ENCODE measurements around the gene LDLRAD2.
"Not testable (repeated sequence)": the region's sequence is repeated elsewhere in the genome, so short reads cannot be mapped to it uniquely, and the experiment has no call there.

LDLRAD2 gene

GRCh38 chr1:21826694-21827093 lies 14.6 kb downstream of the LDLRAD2 start:
- not testable (repeated sequence) for H3K27ac Mint-ChIP-seq; H3K36me3 Mint-ChIP-seq (ENCODE audit: low read depth); DNase-seq; H3K4me1 Mint-ChIP-seq (ENCODE audit: low read depth); H3K27me3 Mint-ChIP-seq; H3K4me3 Mint-ChIP-seq; H3K9me3 Mint-ChIP-seq

DNA sequence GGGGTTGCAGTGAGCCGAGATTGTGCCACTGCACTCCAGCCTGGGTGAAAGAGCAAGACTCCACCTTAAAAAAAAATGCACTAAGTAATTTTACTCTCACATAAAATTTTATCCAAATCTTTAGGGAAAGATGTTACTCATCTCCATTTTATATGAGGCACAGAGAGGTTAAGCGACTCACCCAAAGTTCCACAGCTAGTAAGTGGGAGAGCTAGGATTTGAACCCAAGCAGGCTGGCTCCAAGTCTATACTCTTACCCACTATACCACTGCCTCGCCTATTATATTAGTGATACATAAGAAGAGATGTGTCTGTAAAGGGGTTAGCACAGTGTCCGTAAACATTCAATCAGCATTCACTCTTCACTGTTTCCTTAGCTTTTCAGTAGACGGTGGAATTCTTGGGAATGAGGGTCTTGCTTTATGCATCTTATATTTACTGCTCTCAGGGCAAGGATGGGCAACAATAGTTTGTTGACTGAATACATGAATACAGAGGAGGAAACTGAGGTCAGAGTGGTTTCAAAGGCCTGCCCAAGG lies 15.1 kb downstream of the LDLRAD2 start:
- H3K27ac Mint-ChIP-seq, result no peak overlapping the region
- H3K9me3 Mint-ChIP-seq, result no peaks in the 10 kb centered on the region
- no peaks in the 10 kb centered on the region for H3K36me3 Mint-ChIP-seq (ENCODE audit: low read depth)
- H3K4me3 Mint-ChIP-seq, result no peak overlapping the region
- H3K4me1 Mint-ChIP-seq (ENCODE audit: low read depth), result no peaks in the 10 kb centered on the region
- DNase-seq, result no peak
- peaks cover 5% of the 10 kb centered on the region for H3K27me3 Mint-ChIP-seq

GRCh38 chr1:21828075-21828474 lies 16.0 kb downstream of the LDLRAD2 start:
- Mint-ChIP-seq H3K27ac (no peak overlapping the region), H3K4me1 (ENCODE audit: low read depth) (no peaks in the 10 kb centered on the region), H3K36me3 (ENCODE audit: low read depth) (no peaks in the 10 kb centered on the region), H3K4me3 (no peak overlapping the region), H3K27me3 (peaks cover 5% of the 10 kb centered on the region), H3K9me3 (no peaks in the 10 kb centered on the region)
- no peak for DNase-seq

- H3K4me3 Mint-ChIP-seq, result no peak overlapping the region
- peaks cover under 1% of the 10 kb centered on the region for H3K9me3 Mint-ChIP-seq
- peaks cover under 1% of the 10 kb centered on the region for H3K36me3 Mint-ChIP-seq (ENCODE audit: low read depth)
- H3K4me1 Mint-ChIP-seq (ENCODE audit: low read depth), result no peaks in the 10 kb centered on the region
- no peak for DNase-seq
- no peak overlapping the region for H3K27ac Mint-ChIP-seq
- peaks cover 3% of the 10 kb centered on the region for H3K27me3 Mint-ChIP-seq
These were observed 16.6 kb downstream of the LDLRAD2 start for GRCh38 chr1:21828506-21829210.

DNA sequence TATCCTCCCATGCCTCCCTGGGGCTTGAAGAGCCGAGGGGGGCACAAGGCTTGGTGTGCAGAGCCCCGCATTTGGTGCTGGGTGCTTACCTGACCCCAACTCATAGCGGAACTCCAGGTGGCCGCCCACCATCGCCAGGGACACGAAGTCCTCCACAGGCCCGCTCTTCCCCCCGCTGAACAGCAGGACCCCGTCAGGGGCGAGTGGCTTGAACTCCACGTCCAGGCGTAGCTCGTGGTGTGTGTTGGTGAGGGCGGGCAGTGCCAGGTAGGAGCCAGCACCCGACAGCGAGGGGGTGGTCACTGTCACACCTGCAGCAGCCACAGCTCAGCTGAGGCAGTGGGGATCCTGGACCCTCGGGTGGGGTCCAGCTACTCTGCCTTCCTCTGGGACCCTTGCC lies 17.2 kb downstream of the LDLRAD2 start:
- H3K4me3 Mint-ChIP-seq, result no peak overlapping the region
- no peak for DNase-seq

GRCh38 chr1:21830792-21831453 lies 18.9 kb downstream of the LDLRAD2 start:
- no peak for DNase-seq
- no peak overlapping the region for H3K27ac Mint-ChIP-seq
- peaks cover 11% of the 10 kb centered on the region for H3K36me3 Mint-ChIP-seq (ENCODE audit: low read depth)
- H3K4me3 Mint-ChIP-seq, result no peak overlapping the region
- H3K4me1 Mint-ChIP-seq (ENCODE audit: low read depth), result no peaks in the 10 kb centered on the region
- no peaks in the 10 kb centered on the region for H3K27me3 Mint-ChIP-seq
- peaks cover 8% of the 10 kb centered on the region for H3K9me3 Mint-ChIP-seq

More for the DNA sequence above, 17.2 kb downstream of the LDLRAD2 start:
- H3K4me1 Mint-ChIP-seq (ENCODE audit: low read depth), result no peaks in the 10 kb centered on the region
- H3K27ac Mint-ChIP-seq, result no peak overlapping the region
- H3K9me3 Mint-ChIP-seq, result peaks cover 7% of the 10 kb centered on the region
- no peaks in the 10 kb centered on the region for H3K27me3 Mint-ChIP-seq
- peaks cover 7% of the 10 kb centered on the region for H3K36me3 Mint-ChIP-seq (ENCODE audit: low read depth)

- no peak for DNase-seq
- Mint-ChIP-seq H3K4me1 (ENCODE audit: low read depth) (no peaks in the 10 kb centered on the region), H3K36me3 (ENCODE audit: low read depth) (peaks cover 11% of the 10 kb centered on the region), H3K27me3 (no peaks in the 10 kb centered on the region), H3K9me3 (peaks cover 8% of the 10 kb centered on the region), H3K27ac (no peak overlapping the region), H3K4me3 (no peak overlapping the region)
These were observed 19.4 kb downstream of the LDLRAD2 start for GRCh38 chr1:21831454-21831970.

GRCh38 chr1:21833392-21833976 lies 21.4 kb downstream of the LDLRAD2 start:
- Mint-ChIP-seq H3K4me3 (no peak overlapping the region), H3K9me3 (peaks cover 8% of the 10 kb centered on the region), H3K27me3 (no peaks in the 10 kb centered on the region), H3K4me1 (ENCODE audit: low read depth) (no peaks in the 10 kb centered on the region), H3K27ac (no peak overlapping the region), H3K36me3 (ENCODE audit: low read depth) (peaks cover 11% of the 10 kb centered on the region)
- no peak for DNase-seq

DNA sequence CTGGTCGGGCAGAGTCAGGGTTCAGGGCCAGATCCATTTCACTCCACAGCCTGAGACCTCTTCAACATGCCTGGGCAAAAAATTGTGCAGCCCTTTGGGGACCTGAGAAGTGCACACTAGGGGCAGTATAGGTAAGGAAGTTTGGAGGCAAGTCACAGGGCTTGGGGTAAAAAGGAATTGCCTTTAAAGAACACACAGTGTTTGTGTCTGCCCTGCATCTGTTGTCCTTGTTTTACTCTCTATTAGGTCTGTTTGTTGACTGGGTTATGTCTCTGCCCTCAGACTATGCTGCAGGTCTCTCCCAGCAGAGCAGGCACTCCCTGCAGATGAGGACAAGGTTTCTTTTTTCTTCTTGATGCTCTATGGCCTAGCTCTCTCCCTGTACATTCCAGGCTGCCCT lies 22.0 kb downstream of the LDLRAD2 start:
- DNase-seq, result no peak
- Mint-ChIP-seq H3K27ac (no peak overlapping the region), H3K27me3 (no peaks in the 10 kb centered on the region), H3K9me3 (peaks cover 8% of the 10 kb centered on the region), H3K4me3 (no peak overlapping the region), H3K36me3 (ENCODE audit: low read depth) (peaks cover 11% of the 10 kb centered on the region), H3K4me1 (ENCODE audit: low read depth) (no peaks in the 10 kb centered on the region)

DNA sequence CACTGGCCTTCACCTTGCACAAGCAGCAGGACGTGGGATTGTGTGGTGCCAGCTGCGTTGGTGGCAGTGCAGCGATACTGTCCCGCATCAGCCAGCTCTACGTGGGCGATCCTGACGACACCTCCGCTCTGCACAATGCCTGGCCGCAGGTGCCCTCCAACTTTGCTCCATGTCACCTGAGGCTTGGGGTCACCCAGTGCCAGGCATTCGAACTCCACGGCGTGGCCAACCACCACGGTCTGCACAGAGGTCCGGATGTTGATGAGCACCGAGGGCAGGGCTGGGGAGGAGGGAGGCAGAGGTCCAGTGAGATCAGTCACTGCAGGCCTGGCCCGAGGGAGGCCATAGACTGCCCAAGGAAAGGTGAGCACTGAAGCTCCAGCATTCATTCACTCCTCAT lies 22.6 kb downstream of the LDLRAD2 start:
- no peak overlapping the region for H3K4me3 Mint-ChIP-seq
- no peak overlapping the region for H3K27ac Mint-ChIP-seq

GRCh38 chr1:21836010-21836409 lies 23.9 kb downstream of the LDLRAD2 start:
- no peaks in the 10 kb centered on the region for H3K4me1 Mint-ChIP-seq (ENCODE audit: low read depth)
- H3K36me3 Mint-ChIP-seq (ENCODE audit: low read depth), result peaks cover 11% of the 10 kb centered on the region
- no peak for DNase-seq
- H3K9me3 Mint-ChIP-seq, result peaks cover 8% of the 10 kb centered on the region
- no peak overlapping the region for H3K4me3 Mint-ChIP-seq
- H3K27ac Mint-ChIP-seq, result no peak overlapping the region
- no peaks in the 10 kb centered on the region for H3K27me3 Mint-ChIP-seq

More for the DNA sequence above, 22.6 kb downstream of the LDLRAD2 start:
- no peak for DNase-seq
- Mint-ChIP-seq H3K27me3 (no peaks in the 10 kb centered on the region), H3K4me1 (ENCODE audit: low read depth) (no peaks in the 10 kb centered on the region), H3K9me3 (peaks cover 8% of the 10 kb centered on the region), H3K36me3 (ENCODE audit: low read depth) (peaks cover 11% of the 10 kb centered on the region)

DNA sequence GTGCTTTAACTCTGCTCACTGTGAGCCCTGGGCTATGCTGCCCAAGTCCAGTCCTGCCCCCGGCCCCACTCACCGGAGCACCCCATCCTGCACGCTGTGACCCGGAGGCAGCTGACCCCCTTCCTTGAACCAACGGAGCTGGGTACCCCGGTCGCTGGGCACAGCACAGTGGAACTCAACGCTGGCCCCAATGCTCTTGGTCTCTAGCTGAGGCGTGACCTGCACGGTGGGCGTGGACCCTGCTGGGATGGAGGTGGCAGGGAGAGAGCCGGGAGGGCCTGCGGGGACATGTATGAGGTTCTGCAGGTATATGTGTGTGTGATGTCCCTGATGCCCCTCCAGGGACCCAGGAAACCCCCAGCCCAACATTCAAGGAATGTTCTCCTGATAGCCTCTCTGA lies 24.7 kb downstream of the LDLRAD2 start:
- Mint-ChIP-seq H3K4me3 (no peak overlapping the region), H3K4me1 (ENCODE audit: low read depth) (no peaks in the 10 kb centered on the region), H3K36me3 (ENCODE audit: low read depth) (peaks cover 11% of the 10 kb centered on the region), H3K9me3 (peaks cover 8% of the 10 kb centered on the region), H3K27ac (no peak overlapping the region), H3K27me3 (no peaks in the 10 kb centered on the region)
- DNase-seq, result no peak

GRCh38 chr1:21837476-21837875 lies 25.4 kb downstream of the LDLRAD2 start:
- H3K4me1 Mint-ChIP-seq (ENCODE audit: low read depth), result no peaks in the 10 kb centered on the region
- H3K27me3 Mint-ChIP-seq, result no peaks in the 10 kb centered on the region
- DNase-seq, result no peak
- peaks cover 8% of the 10 kb centered on the region for H3K9me3 Mint-ChIP-seq
- no peak overlapping the region for H3K4me3 Mint-ChIP-seq
- no peak overlapping the region for H3K27ac Mint-ChIP-seq
- peaks cover 11% of the 10 kb centered on the region for H3K36me3 Mint-ChIP-seq (ENCODE audit: low read depth)

GRCh38 chr1:21838359-21839157 lies 26.5 kb downstream of the LDLRAD2 start:
- Mint-ChIP-seq H3K4me3 (no peak overlapping the region), H3K27ac (no peak overlapping the region), H3K4me1 (ENCODE audit: low read depth) (no peaks in the 10 kb centered on the region), H3K36me3 (ENCODE audit: low read depth) (peaks cover 11% of the 10 kb centered on the region), H3K9me3 (peaks cover 8% of the 10 kb centered on the region), H3K27me3 (no peaks in the 10 kb centered on the region)
- no peak for DNase-seq

All from activated T-cell treated with anti-CD3 and anti-CD28 coated beads, Interleukin-2, amount 50 U/mL, for 24 hours (primary cell).